Uterus (tissue), 2 donors: ENCODE measurements around the gene TSGA10IP.

Source experiments
- CTCF ChIP-seq, 4 experiments: fragments of 200-600 bp in 2 of 4; fragments of 450-650 bp in 2 of 4; sonication (generic) in 2 of 4; IDR thresholded peaks; one replicate each; pipeline ENCODE4 v1.5.1; 2016 to 2019; ENCODE audit warnings: antibody characterized with exemption in 4 of 4, mild to moderate bottlenecking in 2 of 4, moderate library complexity in 1 of 4
- POLR2A ChIP-seq, 2 donors: fragments of 450-650 bp; IDR thresholded peaks; one replicate each; pipeline ENCODE4 v1.6.1; 2016; ENCODE audit warnings: antibody characterized with exemption in 2 of 2, mild to moderate bottlenecking in 1 of 2, moderate library complexity in 1 of 2

- TF ChIP-seq CTCF (IDR thresholded peaks at IDR 0.05) (no peak), POLR2A (IDR thresholded peaks at IDR 0.05) (no peak)
Measured at GRCh38 chr11:65979261-65979759, 34.0 kb downstream of the TSGA10IP start.
